ENCODE data around the gene SNN.

The SNN gene

GRCh38 chr16:11639925-11640899, 28.0 kb upstream of the SNN start:
- Mint-ChIP-seq H3K4me3 (no peak overlapping the region), H3K27me3 (peaks cover 43% of the 10 kb centered on the region), H3K27ac (no peak overlapping the region), H3K4me1 (peaks cover 20% of the 10 kb centered on the region), H3K36me3 (no peaks in the 10 kb centered on the region), H3K9me3 (no peaks in the 10 kb centered on the region)
- CTCF ChIA-PET, result interaction anchor here (0.8 to 6.8 kb wide), 17 partner anchors 9 to 676 kb away, joined by 3 to 106 read pairs (median 3); no protein-coding TSS in a partner anchor
- DNase-seq, result no peak

GRCh38 chr16:11640987-11641817, 27.1 kb upstream of the SNN start:
- H3K9me3 Mint-ChIP-seq, result no peaks in the 10 kb centered on the region
- peaks cover 20% of the 10 kb centered on the region for H3K4me1 Mint-ChIP-seq
- CTCF ChIA-PET, result interaction anchor here (0.5 to 6.8 kb wide), 21 partner anchors 10 to 677 kb away, joined by 3 to 106 read pairs (median 3); no protein-coding TSS in a partner anchor
- H3K4me3 Mint-ChIP-seq, result no peak overlapping the region
- peak; percentile 51 for DNase-seq
- H3K27ac Mint-ChIP-seq, result no peak overlapping the region
- peaks cover 33% of the 10 kb centered on the region for H3K27me3 Mint-ChIP-seq
- no peaks in the 10 kb centered on the region for H3K36me3 Mint-ChIP-seq

GRCh38 chr16:11642765-11643116, 25.5 kb upstream of the SNN start:
- Mint-ChIP-seq H3K27ac (no peak overlapping the region), H3K4me1 (peaks cover 20% of the 10 kb centered on the region), H3K9me3 (no peaks in the 10 kb centered on the region), H3K27me3 (peaks cover 30% of the 10 kb centered on the region), H3K4me3 (no peak overlapping the region), H3K36me3 (no peaks in the 10 kb centered on the region)
- CTCF ChIA-PET, result interaction anchor here (0.9 to 6.8 kb wide), 7 partner anchors 12 to 243 kb away, joined by 3 to 106 read pairs (median 9); no protein-coding TSS in a partner anchor
- DNase-seq, result no peak

DNA sequence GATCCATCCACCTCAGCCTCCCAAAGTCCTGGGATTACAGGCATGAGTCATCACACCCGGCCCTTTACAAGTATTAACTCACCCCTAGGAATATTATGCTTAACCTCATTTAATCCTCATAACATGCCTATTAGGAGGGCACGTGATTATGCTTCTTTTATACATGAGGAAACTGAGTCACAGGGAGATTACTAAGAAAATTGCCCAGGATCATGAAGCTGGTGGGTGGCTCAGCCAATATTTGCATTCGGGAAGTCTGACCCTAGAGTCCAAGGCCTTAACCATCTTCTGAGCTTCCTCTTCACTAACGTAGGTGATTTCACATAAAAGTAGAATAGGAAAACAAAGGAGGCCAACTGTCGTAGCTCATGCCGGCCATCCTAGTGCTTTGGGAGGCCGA, 19.0 kb upstream of the SNN start:
- H3K9me3 Mint-ChIP-seq, result no peaks in the 10 kb centered on the region
- CTCF ChIA-PET, result interaction anchor here (1.3 kb wide), 1 partner anchor 9 kb away, joined by 4 read pairs; no protein-coding TSS in a partner anchor
- H3K36me3 Mint-ChIP-seq, result no peaks in the 10 kb centered on the region
- no peak overlapping the region for H3K27ac Mint-ChIP-seq
- H3K4me1 Mint-ChIP-seq, result peaks cover 9% of the 10 kb centered on the region
- no peak for DNase-seq
- no peak overlapping the region for H3K4me3 Mint-ChIP-seq
- peaks cover 28% of the 10 kb centered on the region for H3K27me3 Mint-ChIP-seq

DNA sequence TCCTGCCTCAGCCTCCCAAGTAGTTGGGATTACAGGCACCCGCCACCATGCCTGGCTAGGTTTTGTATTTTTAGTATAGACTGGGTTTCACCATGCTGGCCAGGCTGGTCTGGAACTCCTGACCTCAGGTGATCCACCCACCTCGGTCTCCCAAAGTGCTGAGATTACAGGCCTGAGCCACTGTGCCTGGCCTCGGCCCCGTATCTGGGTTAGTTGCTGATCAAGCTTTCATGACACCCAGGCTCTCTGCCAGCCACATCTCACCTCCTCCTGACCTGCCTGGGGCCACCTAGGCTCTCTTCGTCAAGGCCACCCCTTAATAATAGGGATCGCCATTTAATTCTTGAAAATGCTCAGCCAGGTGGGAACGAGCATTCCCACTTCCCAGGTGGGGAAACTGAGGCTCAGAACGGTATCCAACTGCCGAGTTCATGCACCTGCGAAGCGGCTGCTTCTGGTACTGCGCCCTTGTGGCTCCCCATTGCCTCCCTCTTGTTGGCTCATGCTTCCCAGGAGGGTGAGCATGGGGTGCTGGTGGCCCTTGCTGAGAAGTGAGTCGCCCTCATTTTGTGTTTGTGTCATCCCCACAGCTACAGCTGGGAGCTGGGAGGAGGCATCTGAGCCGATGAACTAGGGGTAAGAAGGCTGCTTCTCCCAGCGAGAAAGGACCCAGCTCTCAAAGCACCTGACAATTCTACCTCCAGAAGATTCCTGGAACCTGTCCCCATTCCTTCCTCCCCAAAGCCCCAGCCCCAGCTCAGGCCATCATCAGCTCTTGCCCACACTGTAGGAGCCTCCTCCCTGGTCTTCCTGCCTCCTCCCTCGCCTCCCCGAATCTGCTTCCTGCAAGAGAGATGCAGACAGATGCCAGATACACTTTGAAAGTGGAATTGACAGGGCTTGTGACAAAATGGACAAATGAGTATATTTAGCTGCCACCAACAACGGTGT, 17.3 kb upstream of the SNN start:
- CTCF ChIA-PET, result interaction anchor here (0.6 to 1.3 kb wide), 3 partner anchors 11 to 119 kb away, joined by 3 to 5 read pairs (median 4); no protein-coding TSS in a partner anchor
- no peak for DNase-seq
- Mint-ChIP-seq H3K4me3 (no peak overlapping the region), H3K27me3 (peaks cover 39% of the 10 kb centered on the region), H3K36me3 (no peaks in the 10 kb centered on the region), H3K4me1 (peaks cover 18% of the 10 kb centered on the region), H3K27ac (no peak overlapping the region), H3K9me3 (no peaks in the 10 kb centered on the region)

DNA sequence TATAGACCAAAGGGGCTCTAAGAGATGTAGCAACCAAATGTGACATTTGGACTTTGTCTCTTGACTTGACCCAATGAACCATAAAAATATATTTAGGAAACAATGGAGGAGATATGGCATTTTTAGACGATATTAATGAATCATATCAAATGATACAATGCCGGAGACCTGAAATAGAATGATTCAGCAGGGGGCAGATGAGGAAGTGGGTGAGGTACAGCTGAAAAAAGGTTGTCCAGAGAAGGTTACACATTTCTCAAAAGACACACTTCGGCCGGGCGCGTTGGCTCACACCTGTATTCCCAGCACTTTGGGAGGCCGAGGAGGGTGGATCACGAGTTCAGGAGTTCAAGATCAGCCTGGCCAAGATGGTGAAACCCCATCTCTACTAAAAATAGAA, 16.5 kb upstream of the SNN start:
- Mint-ChIP-seq H3K27ac (no peak overlapping the region), H3K4me1 (peaks cover 18% of the 10 kb centered on the region), H3K27me3 (peaks cover 40% of the 10 kb centered on the region), H3K36me3 (no peaks in the 10 kb centered on the region), H3K9me3 (no peaks in the 10 kb centered on the region), H3K4me3 (no peak overlapping the region)
- CTCF ChIA-PET, result interaction anchor here (0.8 to 1.4 kb wide), 3 partner anchors 11 to 120 kb away, joined by 4 to 5 read pairs (median 5); no protein-coding TSS in a partner anchor
- DNase-seq, result no peak

- H3K9me3 Mint-ChIP-seq, result no peaks in the 10 kb centered on the region
- H3K27ac Mint-ChIP-seq, result no peak overlapping the region
- H3K36me3 Mint-ChIP-seq, result no peaks in the 10 kb centered on the region
- no peak for DNase-seq
- H3K27me3 Mint-ChIP-seq, result peaks cover 34% of the 10 kb centered on the region
- peaks cover 18% of the 10 kb centered on the region for H3K4me1 Mint-ChIP-seq
- CTCF ChIA-PET, result interaction anchor here (0.6 to 2.3 kb wide), 2 partner anchors 123 to 290 kb away, joined by 3 to 5 read pairs; no protein-coding TSS in a partner anchor
- no peak overlapping the region for H3K4me3 Mint-ChIP-seq
Observed at GRCh38 chr16:11655655-11656054, 12.6 kb upstream of the SNN start.

DNA sequence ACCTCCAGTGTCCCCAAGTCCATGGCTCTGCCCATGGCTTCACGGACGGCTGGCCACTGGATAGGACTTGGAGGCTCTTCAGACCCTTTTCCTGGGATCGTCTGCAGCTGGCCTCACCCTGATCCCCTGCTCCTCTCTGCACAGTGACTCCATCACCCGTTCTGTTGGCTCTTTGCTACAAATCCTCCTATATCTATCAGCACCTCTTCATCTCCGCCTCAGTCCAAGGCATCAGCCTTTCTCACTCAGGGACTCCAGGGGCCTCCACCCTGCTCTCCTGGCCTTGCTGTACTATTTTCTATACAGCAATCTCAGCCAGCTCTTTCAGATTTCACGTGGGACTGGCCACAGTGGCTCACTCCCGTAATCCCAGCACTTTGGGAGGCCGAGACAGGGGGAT, 10.7 kb upstream of the SNN start:
- H3K4me1 Mint-ChIP-seq, result peaks cover 15% of the 10 kb centered on the region
- CTCF ChIA-PET, result interaction anchor here (2.3 kb wide), 1 partner anchor 125 kb away, joined by 5 read pairs; no protein-coding TSS in a partner anchor
- H3K27me3 Mint-ChIP-seq, result peaks cover 18% of the 10 kb centered on the region
- no peak for DNase-seq
- H3K9me3 Mint-ChIP-seq, result no peaks in the 10 kb centered on the region
- no peaks in the 10 kb centered on the region for H3K36me3 Mint-ChIP-seq
- no peak overlapping the region for H3K4me3 Mint-ChIP-seq
- H3K27ac Mint-ChIP-seq, result no peak overlapping the region

- Mint-ChIP-seq H3K27me3 (peaks cover 18% of the 10 kb centered on the region), H3K9me3 (no peaks in the 10 kb centered on the region), H3K36me3 (no peaks in the 10 kb centered on the region), H3K27ac (no peak overlapping the region), H3K4me3 (no peak overlapping the region), H3K4me1 (peaks cover 19% of the 10 kb centered on the region)
- CTCF ChIA-PET, result interaction anchor here (0.9 kb wide), 1 partner anchor 263 kb away, joined by 3 read pairs; no protein-coding TSS in a partner anchor
- DNase-seq, result no peak
Observed at GRCh38 chr16:11658896-11659708, 9.2 kb upstream of the SNN start.

DNA sequence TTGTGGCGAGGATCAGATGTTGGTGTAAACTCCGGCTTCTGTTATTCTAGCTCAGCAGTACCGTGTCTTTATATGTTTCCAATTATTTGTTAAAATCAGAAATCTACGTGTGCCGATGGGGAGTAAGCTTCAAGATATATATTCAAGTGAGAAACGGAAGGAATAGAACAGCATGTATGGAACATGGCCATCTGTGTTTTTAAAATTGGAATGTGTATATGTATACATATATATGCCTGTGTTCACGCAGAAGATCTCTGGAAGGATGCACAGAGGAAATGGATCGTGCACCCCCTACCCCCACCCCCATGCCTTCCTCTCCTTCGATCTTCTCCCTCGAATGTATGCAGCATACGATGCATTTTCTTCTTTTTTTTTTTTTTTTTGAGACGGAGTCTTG, 7.7 kb upstream of the SNN start:
- no peak overlapping the region for H3K4me3 Mint-ChIP-seq
- DNase-seq, result no peak
- H3K27me3 Mint-ChIP-seq, result peaks cover 10% of the 10 kb centered on the region
- no peaks in the 10 kb centered on the region for H3K9me3 Mint-ChIP-seq
- no peaks in the 10 kb centered on the region for H3K36me3 Mint-ChIP-seq
- peaks cover 23% of the 10 kb centered on the region for H3K4me1 Mint-ChIP-seq
- no peak overlapping the region for H3K27ac Mint-ChIP-seq
- CTCF ChIA-PET, result interaction anchor here (1.2 kb wide), 1 partner anchor 128 kb away, joined by 3 read pairs; no protein-coding TSS in a partner anchor

DNA sequence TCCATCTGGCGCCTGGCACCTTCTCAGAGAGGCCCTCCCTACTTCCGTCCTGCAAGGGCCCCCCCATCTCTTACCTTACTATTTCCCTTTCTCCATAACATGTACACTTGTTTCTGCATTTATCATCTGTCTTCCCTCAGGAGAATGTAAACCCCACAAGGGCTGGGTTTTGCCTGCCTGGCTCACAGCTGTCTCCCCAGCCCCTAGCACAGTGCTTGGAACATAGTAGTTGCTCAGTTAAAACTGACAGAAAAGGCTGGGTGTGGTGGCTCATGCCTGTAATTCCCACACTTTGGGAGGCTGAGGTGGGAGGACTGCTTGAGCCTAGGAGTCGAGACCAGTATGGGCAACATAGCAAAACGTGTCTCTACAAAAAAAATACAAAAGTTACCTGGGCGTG, 5.7 kb upstream of the SNN start:
- H3K4me3 Mint-ChIP-seq, result no peak overlapping the region
- CTCF ChIA-PET, result no interaction called here
- no peak overlapping the region for H3K27ac Mint-ChIP-seq
- peaks cover 40% of the 10 kb centered on the region for H3K4me1 Mint-ChIP-seq
- no peak for DNase-seq
- H3K27me3 Mint-ChIP-seq, result peaks cover 6% of the 10 kb centered on the region
- no peaks in the 10 kb centered on the region for H3K36me3 Mint-ChIP-seq
- no peaks in the 10 kb centered on the region for H3K9me3 Mint-ChIP-seq

- H3K4me3 Mint-ChIP-seq, result peak overlapping the region; percentile 69
- CTCF ChIA-PET, result interaction anchor here (0.6 to 1.5 kb wide), 6 partner anchors 13 to 269 kb away, joined by 3 to 7 read pairs (median 5); no protein-coding TSS in a partner anchor
- H3K27ac Mint-ChIP-seq, result peak overlapping the region; percentile 90
- peaks cover 53% of the 10 kb centered on the region for H3K4me1 Mint-ChIP-seq
- H3K36me3 Mint-ChIP-seq, result no peaks in the 10 kb centered on the region
- H3K27me3 Mint-ChIP-seq, result no peaks in the 10 kb centered on the region
- DNase-seq, result peak; percentile 80
- no peaks in the 10 kb centered on the region for H3K9me3 Mint-ChIP-seq
Observed at GRCh38 chr16:11665071-11665491, 3.2 kb upstream of the SNN start.

All from activated naive CD4-positive, alpha-beta T cell treated with anti-CD3 and anti-CD28 coated beads, Interleukin-2, amount 10 ng/mL, durations not matched to agents 7 days and 5 days (primary cell).